Activated T-helper 1 cell treated with anti-CD3 and anti-CD28 coated beads, Interleukin-2, amount 50 U/mL, for 16 hours (primary cell): Measurements from ENCODE around the gene NDUFS2.
A peak's percentile ranks its signal among the peaks of the same experiment; 100 is the strongest.

Experiments used
- DNase-seq, 2 donors: peaks; one replicate each; pipeline ENCODE4 v3.0.0-alpha.2; 2020; ENCODE audit warnings: low read depth in 1 of 2, low spot score in 1 of 2

NDUFS2 gene

DNA sequence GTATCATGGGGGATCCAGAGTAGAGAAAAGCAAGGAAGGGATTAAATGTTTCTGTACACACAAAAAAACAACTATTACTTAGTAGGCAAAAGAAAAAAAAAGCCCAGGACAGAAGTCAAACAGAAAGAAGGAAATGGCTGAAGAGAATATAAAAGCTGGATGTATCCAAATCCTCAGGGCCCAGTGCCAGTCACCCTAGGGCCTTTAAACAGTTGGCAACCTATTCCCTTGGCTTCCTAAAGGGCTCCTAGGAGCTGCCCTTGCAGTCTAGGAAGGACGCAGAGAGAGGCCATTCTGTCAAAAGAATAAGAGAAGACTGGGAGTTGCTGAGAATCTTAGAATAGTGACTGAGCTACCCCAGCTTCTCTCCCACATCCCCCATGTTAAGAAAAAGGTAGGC is 29.8 kb upstream of the NDUFS2 start:
- no peak for DNase-seq

GRCh38 chr1:161172776-161173376 is 29.3 kb upstream of the NDUFS2 start:
- no peak for DNase-seq

DNA sequence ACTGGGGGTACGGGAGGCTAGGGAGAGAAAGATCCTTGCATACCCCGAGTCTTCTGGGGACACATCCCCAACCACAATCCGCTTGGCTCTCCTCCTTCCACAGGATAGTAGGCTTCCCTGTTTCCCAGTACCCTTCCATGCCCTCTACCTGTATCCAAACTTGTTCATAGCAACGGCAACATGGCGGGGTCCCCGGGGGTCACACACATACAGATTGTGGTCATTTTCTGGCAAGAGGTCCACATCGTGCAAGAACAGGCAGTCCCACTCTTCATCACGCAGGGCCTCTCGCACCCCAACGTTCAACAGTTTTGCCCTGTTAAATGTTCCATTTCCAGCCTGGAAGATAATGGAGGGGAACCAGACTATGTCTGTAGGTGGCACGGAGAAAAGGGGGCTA is 28.5 kb upstream of the NDUFS2 start:
- DNase-seq: no peak

- no peak for DNase-seq
Observed at GRCh38 chr1:161174911-161175310, 27.3 kb upstream of the NDUFS2 start.

DNA sequence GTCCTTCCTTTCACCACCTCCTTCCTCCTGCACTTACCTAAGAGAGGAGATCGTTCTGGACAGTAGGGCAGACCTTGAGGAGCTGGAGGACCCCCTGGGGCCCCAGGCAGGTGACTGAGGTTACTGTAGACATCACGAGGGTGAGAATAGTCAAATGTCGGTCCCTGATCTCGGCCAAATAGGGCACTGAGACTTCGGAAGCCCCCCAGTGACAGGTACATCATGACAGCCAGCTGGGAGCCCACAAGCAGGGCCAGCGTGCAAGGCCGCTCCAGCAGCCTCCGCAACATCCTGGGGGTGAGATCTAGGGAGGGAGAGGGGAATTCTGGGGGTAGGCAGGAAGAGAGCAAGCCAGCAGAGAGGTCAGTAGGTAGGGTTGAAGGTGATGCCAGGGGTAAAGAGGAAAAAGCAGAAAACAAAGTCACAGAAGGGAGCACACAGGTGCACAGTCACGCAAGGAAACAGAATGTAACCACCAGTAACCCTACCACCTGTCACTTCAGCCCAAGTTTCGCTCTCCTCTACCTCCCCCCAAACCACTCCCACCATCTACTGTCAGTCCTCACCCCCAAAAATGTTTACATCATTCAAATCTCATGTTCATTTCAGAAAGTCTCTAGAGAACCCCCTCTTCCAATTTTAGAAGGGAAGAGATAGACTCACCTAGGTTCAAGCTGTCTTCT is 26.3 kb upstream of the NDUFS2 start:
- DNase-seq: no peak

- no peak for DNase-seq
Observed at GRCh38 chr1:161176468-161177111, 25.6 kb upstream of the NDUFS2 start.

- peak; percentile 89 to 90 for DNase-seq
Observed at GRCh38 chr1:161177112-161177935, 24.8 kb upstream of the NDUFS2 start, which contains the start of gene B4GALT3. B4GALT3 (minus strand) TSS chr1:161177507; CDS start chr1:161176060, 1,447 bp downstream.

DNA sequence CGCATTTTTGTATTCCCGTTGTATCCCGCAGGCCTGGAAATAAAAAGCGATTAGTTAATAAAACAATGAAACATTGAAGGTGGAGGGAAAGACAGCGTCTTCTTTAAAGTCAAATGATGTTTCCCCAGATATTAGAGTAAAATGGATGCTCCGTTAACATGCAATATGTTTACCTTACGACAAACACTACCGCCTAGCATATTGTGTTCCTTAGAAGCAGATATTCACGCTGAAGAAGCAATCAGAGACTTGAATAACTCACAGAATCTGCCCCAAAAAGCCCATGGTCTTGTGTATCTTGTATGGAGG is 24.3 kb upstream of the NDUFS2 start:
- no peak for DNase-seq

GRCh38 chr1:161179698-161180097 is 22.5 kb upstream of the NDUFS2 start:
- no peak for DNase-seq

GRCh38 chr1:161180639-161181038 is 21.5 kb upstream of the NDUFS2 start:
- no peak for DNase-seq

DNA sequence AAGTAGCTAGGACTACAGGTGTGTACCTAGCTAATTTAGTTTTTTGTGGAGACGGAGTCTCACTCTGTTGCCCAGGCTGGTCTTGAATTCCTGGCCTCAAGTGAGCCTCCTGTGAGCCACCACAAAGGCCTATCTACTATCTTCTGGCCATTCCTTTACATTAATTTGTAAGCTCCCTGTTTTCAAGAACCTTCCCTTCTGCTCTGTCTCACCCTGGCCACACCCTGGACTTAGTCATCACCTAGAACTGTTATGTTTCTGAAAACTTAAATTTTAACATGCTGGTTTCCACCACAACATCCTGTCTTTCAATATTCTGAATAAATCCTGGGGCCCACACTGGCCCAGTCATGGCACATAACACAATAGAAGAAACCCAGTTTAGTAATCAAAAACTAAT is 20.0 kb upstream of the NDUFS2 start:
- DNase-seq: peak in 1 of 2 donors; percentile 32

DNA sequence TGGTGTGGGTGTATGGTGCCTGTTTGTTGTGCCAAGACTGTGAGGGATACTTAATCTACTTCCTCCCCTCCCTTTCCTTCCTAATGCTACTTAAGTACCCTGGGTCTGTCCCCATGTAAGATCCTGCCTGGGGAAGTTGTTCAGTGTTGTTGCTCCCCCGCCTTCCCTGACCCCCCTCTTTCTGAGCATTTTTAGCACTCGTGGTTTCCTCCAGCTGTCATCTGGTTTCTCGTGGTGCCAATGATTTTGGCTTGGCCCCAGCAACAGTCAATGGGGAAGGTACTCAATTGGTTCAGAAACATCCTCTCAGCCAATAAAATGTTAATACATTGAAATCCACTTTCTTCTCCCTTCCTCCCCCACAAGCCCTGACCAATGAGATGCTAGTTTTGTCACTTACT is 16.9 kb upstream of the NDUFS2 start:
- DNase-seq: peak; percentile 48 to 57

- no peak for DNase-seq
Observed at GRCh38 chr1:161185732-161186311, 16.3 kb upstream of the NDUFS2 start.

DNA sequence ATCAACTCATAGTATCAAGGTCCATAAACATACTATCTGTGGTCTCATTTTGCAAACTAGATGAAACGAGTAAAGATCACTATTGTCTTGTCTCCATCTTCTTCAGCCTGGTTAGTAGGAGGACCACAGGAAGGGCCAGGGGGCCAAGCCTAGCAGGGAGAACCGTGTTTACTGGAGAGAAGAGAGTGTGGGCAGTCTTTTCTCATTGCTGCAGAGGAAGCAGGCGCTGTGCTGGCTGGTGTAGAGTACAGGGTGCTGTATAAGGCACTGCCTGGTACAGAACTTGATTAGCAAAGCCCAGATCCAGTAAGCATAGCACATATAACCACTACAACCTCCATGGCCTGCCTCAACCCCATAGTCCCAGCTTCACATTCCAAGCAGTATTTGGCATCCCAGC is 14.9 kb upstream of the NDUFS2 start:
- no peak for DNase-seq

DNA sequence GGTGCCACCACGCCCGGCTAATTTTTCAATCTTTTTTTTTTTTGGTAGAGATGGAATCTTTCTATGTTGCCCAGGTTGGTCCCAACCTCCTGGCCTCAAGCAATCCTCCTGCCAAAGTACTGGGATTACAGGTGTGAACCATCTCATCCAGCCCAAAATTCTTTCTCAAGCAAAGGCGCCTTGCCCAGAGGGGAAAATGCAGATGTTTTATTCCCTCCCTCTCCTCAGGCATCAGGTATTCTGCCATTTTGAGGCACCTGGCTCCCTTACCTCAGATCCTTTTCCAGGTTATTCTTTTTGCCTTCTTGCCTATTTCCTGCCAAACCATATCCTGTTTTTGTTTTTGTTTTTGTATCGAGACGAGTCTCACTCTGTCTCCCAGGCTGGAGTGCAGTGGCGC is 13.8 kb upstream of the NDUFS2 start:
- no peak for DNase-seq

GRCh38 chr1:161189036-161189435 is 13.1 kb upstream of the NDUFS2 start:
- DNase-seq: no peak

DNA sequence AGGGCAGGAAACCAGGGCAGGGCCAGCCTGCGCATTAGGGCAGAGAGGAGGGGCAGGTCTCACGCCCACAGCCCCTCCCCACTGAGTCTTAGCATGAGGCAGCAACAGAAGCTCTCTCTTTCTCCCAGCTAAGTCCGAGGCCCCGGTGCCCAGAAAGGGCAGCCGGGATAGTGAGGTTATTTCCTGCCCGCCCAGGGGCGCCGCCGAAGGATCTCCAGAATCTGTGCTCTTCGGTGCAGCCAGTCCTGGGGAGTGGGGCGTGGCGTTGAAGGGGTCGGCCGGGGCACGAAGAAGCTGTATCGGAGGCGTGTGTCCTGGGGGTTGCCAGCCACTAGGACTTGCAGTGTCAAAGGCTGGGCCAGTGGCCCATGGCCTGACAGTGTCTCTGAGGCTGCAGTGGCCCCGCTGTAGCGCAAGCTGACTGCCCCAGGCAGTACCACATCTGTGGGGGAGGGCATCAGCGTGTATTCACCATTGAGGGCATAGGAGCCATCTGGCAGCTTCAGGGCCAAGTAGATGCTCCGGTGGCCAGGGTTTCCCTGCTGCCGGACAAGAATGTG is 11.1 kb upstream of the NDUFS2 start:
- DNase-seq: no peak

DNA sequence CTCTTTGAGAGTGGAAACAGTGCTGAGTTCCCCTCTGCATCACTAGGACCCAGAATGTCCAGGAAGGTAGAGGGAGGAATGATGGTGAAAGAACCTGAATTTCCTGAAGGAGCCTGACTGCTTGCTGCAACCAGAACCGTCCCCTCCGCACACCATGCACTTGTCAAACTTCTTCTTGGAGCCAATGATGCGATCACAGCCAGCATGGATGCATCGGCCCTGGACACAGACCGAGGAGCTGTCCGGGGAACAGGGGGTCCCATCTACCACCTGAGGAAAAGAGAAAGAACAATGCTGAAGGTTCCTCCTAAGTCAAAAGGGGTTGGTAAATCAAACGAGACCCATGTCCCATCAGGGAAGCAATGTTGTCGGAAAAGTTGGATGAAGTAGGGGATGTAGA is 10.2 kb upstream of the NDUFS2 start:
- DNase-seq: no peak

DNA sequence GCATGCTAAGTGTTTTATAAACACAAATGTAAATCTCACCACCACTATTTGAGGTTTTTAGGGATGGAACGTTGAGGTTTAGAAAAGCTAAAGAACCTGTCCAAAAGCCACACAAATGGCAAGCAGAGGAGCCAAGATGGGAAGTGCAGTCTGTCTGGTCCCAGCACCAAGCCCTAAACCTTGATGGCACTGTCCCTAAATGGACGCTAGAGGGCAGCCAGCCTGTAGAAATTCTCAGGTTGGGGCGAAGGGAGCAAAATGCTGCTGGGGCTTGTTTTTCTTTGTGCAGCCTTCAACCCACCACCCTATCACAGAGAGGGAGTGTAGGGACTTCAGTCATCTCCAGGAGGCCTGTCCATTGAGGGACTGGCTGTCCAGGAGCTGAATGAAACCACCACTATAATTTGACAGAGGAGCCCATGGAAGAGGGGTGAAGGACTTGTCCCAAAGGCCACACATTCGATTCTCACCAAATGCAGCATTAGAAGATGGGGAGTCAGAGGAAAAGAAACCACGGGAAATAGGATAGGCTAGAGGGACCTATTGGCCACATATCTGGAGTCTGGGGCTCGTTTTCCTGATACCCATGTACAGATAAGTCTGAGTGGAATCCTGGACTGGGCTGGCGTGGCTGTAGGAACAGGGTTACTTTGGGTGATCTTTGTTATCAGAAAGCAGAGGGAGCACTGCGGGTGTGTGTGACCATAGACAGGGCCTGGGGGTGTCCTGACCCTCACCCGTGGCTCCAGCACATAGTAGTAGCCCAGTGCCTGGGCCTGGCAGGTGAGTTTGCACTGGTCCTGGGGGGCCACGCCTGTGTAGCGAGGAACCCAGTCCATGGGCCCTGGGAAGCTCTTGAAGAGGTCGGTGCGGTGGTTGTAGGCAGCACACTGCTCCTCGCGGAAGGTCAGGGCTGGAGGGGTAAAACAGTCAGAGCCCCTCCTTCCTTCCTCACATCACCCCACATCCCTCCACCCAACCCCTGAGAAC is 9.4 kb upstream of the NDUFS2 start:
- peak; percentile 27 to 47 for DNase-seq
